ENCODE measurements around the gene SHC1.

The SHC1 gene

DNA sequence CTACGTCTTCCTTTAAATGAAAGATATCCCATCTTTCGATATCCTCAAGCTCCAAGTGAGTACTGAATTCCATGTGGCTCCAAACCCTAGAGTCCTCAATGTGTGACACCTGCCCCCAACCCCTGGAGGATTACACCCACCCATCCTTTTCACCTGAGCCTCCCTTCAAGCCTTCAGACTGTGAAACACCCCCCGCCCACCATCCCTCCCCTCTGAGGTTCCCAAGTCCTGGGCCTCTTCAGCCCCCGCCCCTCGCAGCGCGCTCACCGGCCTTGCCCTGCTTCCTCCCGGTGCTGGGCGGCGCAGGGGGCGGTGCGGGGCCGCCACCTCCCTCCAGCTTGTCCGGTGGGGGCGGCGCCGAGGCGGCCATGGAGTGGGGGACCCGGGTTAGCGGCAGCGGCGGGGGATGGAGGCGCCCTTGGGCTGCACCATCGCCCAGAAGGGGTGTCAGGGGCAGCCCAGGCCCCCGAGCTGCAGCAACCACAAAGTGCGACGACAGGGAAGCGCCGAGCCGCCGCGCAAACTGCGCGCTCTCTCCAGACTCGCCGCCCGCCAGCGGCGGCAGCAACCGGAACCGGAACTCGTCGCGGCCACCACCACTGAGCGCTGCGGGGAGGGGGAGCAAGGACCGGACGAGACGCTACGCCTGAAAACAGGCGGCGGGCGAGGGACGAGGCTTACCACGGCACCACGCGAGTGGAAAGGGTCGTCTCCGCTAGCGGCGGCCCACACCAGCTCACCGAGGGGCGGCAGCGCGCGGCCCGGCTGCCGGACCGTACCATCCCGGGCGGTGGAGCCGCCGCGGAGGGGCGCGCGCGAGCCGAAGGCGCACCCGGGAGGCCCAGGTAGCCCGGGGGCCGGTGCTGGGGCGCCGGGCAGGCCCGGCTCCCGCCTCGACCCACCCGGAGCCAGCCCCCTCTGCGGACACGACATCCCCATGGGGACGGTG, 9.1 kb downstream of the SHC1 start, which contains the start of gene PYGO2:
Gene PYGO2, minus strand, starts transcription at position 576 of the 949 bp plus-strand sequence. Its CDS starts 206 bp downstream, at position 370.
- TF ChIP-seq, protein P1, sequence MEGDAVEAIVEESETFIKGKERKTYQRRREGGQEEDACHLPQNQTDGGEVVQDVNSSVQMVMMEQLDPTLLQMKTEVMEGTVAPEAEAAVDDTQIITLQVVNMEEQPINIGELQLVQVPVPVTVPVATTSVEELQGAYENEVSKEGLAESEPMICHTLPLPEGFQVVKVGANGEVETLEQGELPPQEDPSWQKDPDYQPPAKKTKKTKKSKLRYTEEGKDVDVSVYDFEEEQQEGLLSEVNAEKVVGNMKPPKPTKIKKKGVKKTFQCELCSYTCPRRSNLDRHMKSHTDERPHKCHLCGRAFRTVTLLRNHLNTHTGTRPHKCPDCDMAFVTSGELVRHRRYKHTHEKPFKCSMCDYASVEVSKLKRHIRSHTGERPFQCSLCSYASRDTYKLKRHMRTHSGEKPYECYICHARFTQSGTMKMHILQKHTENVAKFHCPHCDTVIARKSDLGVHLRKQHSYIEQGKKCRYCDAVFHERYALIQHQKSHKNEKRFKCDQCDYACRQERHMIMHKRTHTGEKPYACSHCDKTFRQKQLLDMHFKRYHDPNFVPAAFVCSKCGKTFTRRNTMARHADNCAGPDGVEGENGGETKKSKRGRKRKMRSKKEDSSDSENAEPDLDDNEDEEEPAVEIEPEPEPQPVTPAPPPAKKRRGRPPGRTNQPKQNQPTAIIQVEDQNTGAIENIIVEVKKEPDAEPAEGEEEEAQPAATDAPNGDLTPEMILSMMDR (IDR thresholded peaks at IDR 0.05; ENCODE audit: borderline replicate concordance, insufficient read depth, low read depth, low read length), result peak; percentile 65; the same call in 1 of the 2 replicates
- peak within 1 kb of the TSS; percentile 99 for H3K4me3 ChIP-seq (ENCODE audit: low read depth, low read length)

DNA sequence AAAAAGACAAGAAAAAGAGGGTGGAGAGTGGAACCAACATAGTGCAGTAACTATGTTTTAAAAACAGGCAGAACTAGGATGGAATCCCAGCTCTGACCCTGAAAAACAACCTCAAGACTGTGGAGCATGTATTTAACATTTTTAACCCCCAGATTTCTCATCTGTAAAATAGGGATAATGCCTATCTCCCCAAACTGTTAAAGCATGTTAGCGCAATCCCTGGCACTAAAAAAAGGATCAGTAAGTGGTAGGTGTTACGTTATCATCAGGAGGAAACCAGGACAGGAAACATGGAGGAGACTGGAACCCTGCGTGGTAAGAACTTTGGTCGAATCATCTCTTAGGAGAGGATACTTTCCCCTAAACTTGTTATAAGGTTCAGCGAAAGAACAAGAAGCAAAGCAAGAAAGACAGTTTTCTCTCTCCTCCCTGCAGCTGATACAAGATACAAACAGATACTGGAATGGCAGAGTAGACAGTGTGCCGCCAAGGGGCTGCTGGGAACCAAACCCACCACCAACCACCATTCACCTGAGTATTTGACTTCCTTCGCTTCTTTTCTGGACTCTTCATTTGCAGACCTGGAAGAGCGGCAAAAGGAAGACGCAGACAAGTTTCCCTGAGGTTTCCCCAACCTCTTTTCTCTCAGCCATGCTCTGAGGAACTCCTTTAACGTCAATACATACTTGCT, 10.0 kb downstream of the SHC1 start:
- H3K4me3 ChIP-seq (ENCODE audit: low read depth, low read length), result peak overlapping the region; percentile 99
- TF ChIP-seq, protein P1 (IDR thresholded peaks at IDR 0.05; ENCODE audit: borderline replicate concordance, insufficient read depth, low read depth, low read length), result no peak

DNA sequence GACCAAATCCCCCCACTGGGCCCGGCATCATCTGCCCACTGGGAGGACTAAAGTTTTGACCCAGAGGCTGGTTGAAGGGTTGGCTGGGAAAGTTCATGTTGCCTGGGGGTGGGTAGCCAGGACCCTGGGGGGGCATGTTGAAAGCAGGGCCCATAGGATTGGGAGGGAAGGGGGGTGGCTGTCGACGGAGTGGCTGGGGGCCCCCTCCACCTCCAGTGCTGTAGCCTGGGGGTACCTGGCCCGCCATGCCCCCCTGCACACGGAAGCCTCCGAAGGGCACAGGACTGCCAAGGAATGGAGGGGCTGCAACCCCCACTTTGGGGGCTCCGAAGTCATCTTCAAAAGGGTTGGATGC, 11.1 kb downstream of the SHC1 start:
- no peak overlapping the region for H3K4me3 ChIP-seq (ENCODE audit: low read depth, low read length)
- TF ChIP-seq, protein P1 (IDR thresholded peaks at IDR 0.05; ENCODE audit: borderline replicate concordance, insufficient read depth, low read depth, low read length), result no peak

DNA sequence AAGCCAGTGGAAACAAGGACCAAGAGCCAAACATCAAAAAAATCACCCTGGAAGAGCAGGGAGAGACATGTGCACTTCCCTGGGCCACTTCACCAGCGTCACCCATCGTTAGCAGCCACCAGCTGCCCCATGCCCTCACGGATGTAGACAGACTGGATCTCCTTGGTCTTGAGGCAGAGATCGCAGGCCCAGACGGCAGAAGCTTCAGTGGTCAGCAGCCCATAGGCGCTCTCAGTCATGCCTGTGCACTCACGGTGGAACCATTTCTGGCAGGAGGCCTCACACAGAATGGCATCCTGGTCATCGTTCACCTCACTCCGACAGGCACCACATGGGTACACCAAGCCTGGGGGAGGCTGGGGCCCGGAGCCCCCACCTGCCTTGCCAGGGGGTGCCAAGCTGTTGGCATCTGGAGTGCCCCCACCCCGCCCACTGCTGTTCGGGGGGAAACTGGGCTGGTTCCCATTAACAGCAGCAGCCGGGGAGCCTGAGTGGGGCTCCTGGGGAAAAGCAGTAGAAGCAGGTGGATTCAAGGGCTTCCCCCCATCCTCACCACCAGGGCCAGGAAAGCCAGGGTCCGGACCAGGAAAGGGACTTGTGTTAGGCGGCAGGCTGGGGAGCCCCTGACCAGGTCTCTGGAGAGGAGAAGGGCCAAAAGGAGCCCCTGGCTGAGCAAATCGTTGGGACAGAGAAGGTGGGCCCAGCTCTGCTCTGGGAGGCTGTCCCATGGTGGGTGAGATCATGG, 11.7 kb downstream of the SHC1 start:
- TF ChIP-seq, protein P1 (IDR thresholded peaks at IDR 0.05; ENCODE audit: borderline replicate concordance, insufficient read depth, low read depth, low read length), result no peak
- no peak overlapping the region for H3K4me3 ChIP-seq (ENCODE audit: low read depth, low read length)

DNA sequence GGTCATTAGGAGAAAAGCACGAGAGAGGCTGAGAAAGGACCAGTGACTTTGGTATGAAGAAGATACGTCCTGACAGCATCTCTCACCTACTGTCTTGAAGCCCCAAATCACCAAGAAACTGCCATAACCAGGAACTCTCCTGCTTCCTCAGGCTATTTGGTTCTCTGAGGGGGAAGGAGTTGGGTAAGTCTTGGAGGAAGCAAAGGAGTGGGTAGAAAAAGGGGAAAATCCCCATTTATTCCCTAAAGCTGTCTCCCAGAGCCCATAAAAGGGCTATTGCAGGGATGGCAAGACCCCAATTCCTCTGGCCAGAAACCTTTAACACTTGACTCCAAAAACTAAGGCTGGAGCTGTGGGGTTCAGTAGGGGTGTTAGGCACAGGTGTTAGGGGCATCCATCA, 12.5 kb downstream of the SHC1 start:
- H3K4me3 ChIP-seq (ENCODE audit: low read depth, low read length), result no peak overlapping the region
- TF ChIP-seq, protein P1 (IDR thresholded peaks at IDR 0.05; ENCODE audit: borderline replicate concordance, insufficient read depth, low read depth, low read length), result no peak

DNA sequence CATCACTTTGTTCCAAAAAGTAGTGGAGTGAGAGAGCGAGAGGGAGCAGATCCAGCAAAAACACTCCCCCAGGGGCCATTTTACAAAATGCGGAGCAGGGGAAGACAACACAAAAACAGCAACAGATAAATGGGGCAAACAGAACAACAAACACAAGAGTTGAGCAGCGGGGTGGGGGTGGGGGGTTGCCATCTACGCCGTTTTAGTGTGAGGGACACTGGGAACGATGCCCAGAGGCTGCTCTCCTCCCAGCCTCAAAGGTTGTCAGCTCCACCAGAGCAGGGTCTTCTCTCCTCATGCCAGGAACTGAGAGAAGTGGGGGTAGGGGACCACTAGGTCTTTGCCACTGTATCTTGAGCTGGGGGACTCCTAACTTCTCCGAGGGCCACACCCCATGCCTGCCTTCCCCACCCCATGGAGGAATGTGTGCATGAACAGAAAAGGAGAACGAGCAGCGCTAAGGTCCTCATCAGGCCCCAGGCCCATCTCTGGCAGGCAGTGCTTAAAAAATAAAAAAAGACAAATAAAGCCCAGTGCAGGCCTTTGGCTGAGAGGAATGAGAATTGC, 13.4 kb downstream of the SHC1 start:
- TF ChIP-seq, protein P1 (IDR thresholded peaks at IDR 0.05; ENCODE audit: borderline replicate concordance, insufficient read depth, low read depth, low read length), result no peak

More for the DNA sequence above, 13.4 kb downstream of the SHC1 start:
- H3K4me3 ChIP-seq (ENCODE audit: low read depth, low read length), result no peak overlapping the region
